PC-9 (cell line): ENCODE measurements around the gene MPC1. TPM values are rescaled to one million over a fixed set of nuclear protein-coding genes. Genes with fewer than 3 reads are reported as not detected.

Experiments
- BruUV-seq: library from RNA; stranded (reverse); fragments of 400-500 nt; replicated peaks from 2 replicates; lab custom pipeline; 2021; lab: Mats Ljungman, UMichigan
- CTCF ChIA-PET: fragments of 300-600 bp; sonication (Branson Sonifier 250); formaldehyde crosslinking; loops from one replicate; lab custom pipeline; 2022; ENCODE audit warnings: antibody characterized with exemption; lab: Charles Lee
- POLR2A ChIA-PET: fragments of 300-600 bp; sonication (Branson Sonifier 250); formaldehyde crosslinking; loops from one replicate; lab custom pipeline; 2022; ENCODE audit warnings: antibody characterized with exemption; ENCODE audit not compliant: unreplicated experiment; lab: Charles Lee
- DNase-seq, 2 experiments: peaks; one replicate each; pipeline versions ENCODE4 v3.0.0 to v3.0.0-alpha.2; 2015 to 2022; ENCODE audit warnings: mixed read lengths in 1 of 2
- H2AFZ ChIP-seq: fragments of 200-600 bp; sonication (generic); 2 replicates; pipeline ENCODE4 v1.8.1; 2017; ENCODE audit warnings: antibody characterized with exemption
- H3F3A ChIP-seq: fragments of 200-600 bp; sonication (generic); 2 replicates; pipeline ENCODE4 v1.8.1; 2017; ENCODE audit warnings: antibody characterized with exemption, mild to moderate bottlenecking, low read depth; ENCODE audit not compliant: insufficient read depth
- H3K27ac ChIP-seq: fragments of 200-600 bp; sonication (generic); 2 replicates; pipeline ENCODE4 v1.6.1; 2016; ENCODE audit warnings: mixed run types
- H3K27me3 ChIP-seq: fragments of 200-600 bp; sonication (generic); 2 replicates; pipeline ENCODE4 v1.6.1; 2016; ENCODE audit warnings: low read depth, mixed run types; ENCODE audit not compliant: insufficient read depth
- H3K36me3 ChIP-seq: fragments of 200-600 bp; sonication (generic); 2 replicates; pipeline ENCODE4 v1.6.1; 2016; ENCODE audit warnings: low read depth, mixed run types
- H3K4me1 ChIP-seq: fragments of 200-600 bp; sonication (generic); replicated peaks from 2 replicates; pipeline ENCODE4 v1.6.1; 2016; ENCODE audit warnings: mixed run types; ENCODE audit not compliant: insufficient read depth
- H3K4me2 ChIP-seq: fragments of 200-600 bp; sonication (generic); 2 replicates; pipeline ENCODE4 v1.6.1; 2017; ENCODE audit warnings: mixed run types
- H3K4me3 ChIP-seq: fragments of 200-600 bp; sonication (generic); 2 replicates; pipeline ENCODE4 v1.6.1; 2016; ENCODE audit warnings: mixed run types
- H3K79me2 ChIP-seq: fragments of 200-600 bp; sonication (generic); 2 replicates; pipeline ENCODE4 v1.6.1; 2017; ENCODE audit warnings: low read depth, mixed run types
- H3K9me2 ChIP-seq: fragments of 200-600 bp; sonication (generic); 2 replicates; pipeline ENCODE4 v1.8.1; 2017; ENCODE audit warnings: mild to moderate bottlenecking; ENCODE audit not compliant: insufficient read depth
- H3K9me3 ChIP-seq: fragments of 200-600 bp; sonication (generic); 2 replicates; pipeline ENCODE4 v1.8.1; 2016; ENCODE audit warnings: low read depth; ENCODE audit not compliant: insufficient read depth
- H4K20me1 ChIP-seq: fragments of 200-600 bp; sonication (generic); 2 replicates; pipeline ENCODE4 v1.8.1; 2017; ENCODE audit not compliant: insufficient read depth
- EZH2 ChIP-seq: fragments of 200-600 bp; sonication (generic); IDR thresholded peaks from 2 replicates; pipeline ENCODE4 v1.8.0; 2017; ENCODE audit warnings: antibody characterized with exemption, low read depth
- intact Hi-C: fragments of 100-400 bp; cut with micrococcal nuclease; formaldehyde crosslinking; loops from one replicate; pipeline ENCODE4 v1.10.0; 2022; ENCODE audit not compliant: unreplicated experiment
- total RNA-seq: library from RNA; stranded (reverse); gene quantifications from 2 replicates; pipeline ENCODE4 v1.2.3, GENCODE V29; 2021
- TF ChIP-seq, protein P1 (sequence below): fragments of 200-600 bp; sonication (generic); conservative IDR thresholded peaks from 2 replicates; pipeline ENCODE4 v1.6.1; 2017; ENCODE audit warnings: mixed run types, antibody characterized with exemption, mild to moderate bottlenecking, moderate library complexity

MPC1 gene
- total RNA-seq, 1 experiment from 2014 or later, result 13.3 TPM

DNA sequence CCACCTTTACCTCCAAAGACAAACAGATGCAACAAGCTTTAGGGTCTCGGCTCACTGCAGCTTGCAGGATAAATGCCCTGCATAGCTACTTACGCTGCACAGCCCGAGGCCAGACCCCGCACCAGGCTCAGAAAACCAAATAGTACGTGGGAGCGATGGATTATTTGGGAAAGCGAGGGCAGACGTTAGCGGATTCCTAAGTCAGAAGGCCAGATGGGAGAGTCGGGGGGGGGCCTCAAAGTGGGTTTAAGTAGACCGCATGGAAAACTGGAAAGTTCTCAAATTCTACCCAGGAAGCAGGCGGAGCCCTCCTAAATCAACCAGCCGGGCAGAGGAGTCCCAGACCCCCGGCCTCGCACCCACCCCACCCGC, 40.8 kb downstream of the MPC1 start:
- H3K27me3 ChIP-seq, result no peaks in the 10 kb centered on the region
- H3K9me2 ChIP-seq, result no peaks in the 10 kb centered on the region
- H3K4me2 ChIP-seq, result peak overlapping the region; percentile 83
- H3F3A ChIP-seq, result no peaks in the 10 kb centered on the region
- no peaks in the 10 kb centered on the region; the same call in 1 of the 2 replicates for H3K36me3 ChIP-seq
- peak overlapping the region; percentile 89 for H3K4me3 ChIP-seq
- CTCF ChIA-PET, result interaction anchor here (0.8 kb wide), 1 partner anchor 52 kb away, joined by 3 read pairs; no protein-coding TSS in a partner anchor
- POLR2A ChIA-PET, result no interaction called here
- intact Hi-C loops, result loop anchor here (2.0 kb wide), 1 partner anchor 41 kb away; the partner anchor contains the start of gene MPC1
- no peak for DNase-seq
- TSS peak; percentile 61 for BruUV-seq
- H2AFZ ChIP-seq, result peak overlapping the region; percentile 99
- H4K20me1 ChIP-seq, result peaks cover 23% of the 10 kb centered on the region
- no peaks in the 10 kb centered on the region for H3K9me3 ChIP-seq
- peaks cover 58% of the 10 kb centered on the region for H3K79me2 ChIP-seq
- H3K4me1 ChIP-seq, result peaks cover 14% of the 10 kb centered on the region
- TF ChIP-seq EZH2, result no peak
- TF ChIP-seq, protein P1, sequence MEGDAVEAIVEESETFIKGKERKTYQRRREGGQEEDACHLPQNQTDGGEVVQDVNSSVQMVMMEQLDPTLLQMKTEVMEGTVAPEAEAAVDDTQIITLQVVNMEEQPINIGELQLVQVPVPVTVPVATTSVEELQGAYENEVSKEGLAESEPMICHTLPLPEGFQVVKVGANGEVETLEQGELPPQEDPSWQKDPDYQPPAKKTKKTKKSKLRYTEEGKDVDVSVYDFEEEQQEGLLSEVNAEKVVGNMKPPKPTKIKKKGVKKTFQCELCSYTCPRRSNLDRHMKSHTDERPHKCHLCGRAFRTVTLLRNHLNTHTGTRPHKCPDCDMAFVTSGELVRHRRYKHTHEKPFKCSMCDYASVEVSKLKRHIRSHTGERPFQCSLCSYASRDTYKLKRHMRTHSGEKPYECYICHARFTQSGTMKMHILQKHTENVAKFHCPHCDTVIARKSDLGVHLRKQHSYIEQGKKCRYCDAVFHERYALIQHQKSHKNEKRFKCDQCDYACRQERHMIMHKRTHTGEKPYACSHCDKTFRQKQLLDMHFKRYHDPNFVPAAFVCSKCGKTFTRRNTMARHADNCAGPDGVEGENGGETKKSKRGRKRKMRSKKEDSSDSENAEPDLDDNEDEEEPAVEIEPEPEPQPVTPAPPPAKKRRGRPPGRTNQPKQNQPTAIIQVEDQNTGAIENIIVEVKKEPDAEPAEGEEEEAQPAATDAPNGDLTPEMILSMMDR, result no peak
- H3K27ac ChIP-seq, result peak overlapping the region; percentile 66

DNA sequence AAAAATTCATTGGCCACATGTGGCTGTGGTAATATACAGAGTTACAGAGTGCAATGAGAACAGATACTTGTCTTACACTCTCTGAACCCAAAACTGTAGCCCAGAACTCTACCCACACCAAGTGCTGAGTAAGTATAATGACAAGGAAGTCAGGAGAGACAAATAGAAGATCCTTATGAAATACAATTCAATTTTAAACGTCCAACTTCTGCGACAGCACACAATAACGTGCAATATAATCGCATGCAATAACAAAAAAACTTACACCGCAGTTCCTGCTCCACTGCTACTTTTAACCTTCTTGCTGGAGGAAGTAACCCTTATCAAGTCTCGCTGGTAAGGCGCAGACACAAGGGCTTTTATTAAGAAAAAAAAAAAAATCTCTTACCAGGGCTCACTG, 41.3 kb downstream of the MPC1 start:
- H3K27me3 ChIP-seq, result no peaks in the 10 kb centered on the region
- no peaks in the 10 kb centered on the region for H3F3A ChIP-seq
- H4K20me1 ChIP-seq, result peaks cover 23% of the 10 kb centered on the region
- no peak for DNase-seq
- peaks cover 58% of the 10 kb centered on the region for H3K79me2 ChIP-seq
- H3K4me1 ChIP-seq, result peaks cover 14% of the 10 kb centered on the region
- peak overlapping the region; percentile 83 for H3K4me2 ChIP-seq
- H3K4me3 ChIP-seq, result peak overlapping the region; percentile 89
- H3K9me3 ChIP-seq, result no peaks in the 10 kb centered on the region
- ChIA-PET CTCF (no interaction called here), POLR2A (no interaction called here)
- no peak overlapping the region; the same call in 1 of the 2 replicates for H2AFZ ChIP-seq
- no peaks in the 10 kb centered on the region; the same call in 1 of the 2 replicates for H3K36me3 ChIP-seq
- H3K27ac ChIP-seq, result no peak overlapping the region
- intact Hi-C loops, result no loop called here
- BruUV-seq, result no TSS peak
- H3K9me2 ChIP-seq, result no peaks in the 10 kb centered on the region
- TF ChIP-seq, protein P1, result no peak
- TF ChIP-seq EZH2, result no peak

DNA sequence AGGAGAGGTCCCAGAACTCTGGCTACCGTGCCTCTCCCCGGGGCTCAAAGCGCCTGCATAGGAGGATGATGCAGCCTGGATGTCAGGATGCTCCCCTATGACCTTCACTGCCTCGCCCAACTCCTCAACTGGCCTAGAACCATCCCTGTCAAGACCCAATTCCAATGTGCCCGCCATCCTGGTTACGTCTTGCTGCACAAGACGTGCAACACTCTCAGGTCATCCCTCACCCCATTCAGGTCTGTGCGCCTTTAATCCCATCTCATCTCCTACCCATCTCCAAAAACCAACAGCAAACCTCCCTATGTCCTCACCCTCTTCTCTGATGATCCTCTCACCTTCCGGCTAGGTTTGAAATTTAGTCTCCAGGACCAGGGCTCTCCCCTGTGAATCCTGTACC, 43.9 kb downstream of the MPC1 start:
- Histone ChIP-seq H3K79me2 (peaks cover 70% of the 10 kb centered on the region), H3K36me3 (no peaks in the 10 kb centered on the region; the same call in 1 of the 2 replicates), H3K9me3 (no peaks in the 10 kb centered on the region), H4K20me1 (peaks cover 34% of the 10 kb centered on the region), H2AFZ (no peak overlapping the region), H3K4me3 (no peak overlapping the region), H3K9me2 (no peaks in the 10 kb centered on the region), H3K27ac (no peak overlapping the region), H3K27me3 (no peaks in the 10 kb centered on the region), H3K4me1 (peaks cover 14% of the 10 kb centered on the region), H3F3A (no peaks in the 10 kb centered on the region), H3K4me2 (no peak overlapping the region)
- no peak for TF ChIP-seq EZH2
- TF ChIP-seq, protein P1, result no peak
- intact Hi-C loops, result no loop called here
- BruUV-seq, result no TSS peak
- ChIA-PET CTCF (no interaction called here), POLR2A (no interaction called here)
- DNase-seq, result no peak
